DMS153 treated with DMSO at 0.1 percent for 48 hours (cell line): ENCODE results near the gene MMP11.
A peak's percentile ranks its signal among the peaks of the same experiment; 100 is the strongest.
"Not testable (repeated sequence)": the region's sequence is repeated elsewhere in the genome, so short reads cannot be mapped to it uniquely, and the experiment has no call there.

Experiments
- DNase-seq: peaks from one replicate; lab custom pipeline; 2025; ENCODE audit not compliant: unreplicated experiment; lab: John Stamatoyannopoulos, UW

Gene MMP11, protein sequence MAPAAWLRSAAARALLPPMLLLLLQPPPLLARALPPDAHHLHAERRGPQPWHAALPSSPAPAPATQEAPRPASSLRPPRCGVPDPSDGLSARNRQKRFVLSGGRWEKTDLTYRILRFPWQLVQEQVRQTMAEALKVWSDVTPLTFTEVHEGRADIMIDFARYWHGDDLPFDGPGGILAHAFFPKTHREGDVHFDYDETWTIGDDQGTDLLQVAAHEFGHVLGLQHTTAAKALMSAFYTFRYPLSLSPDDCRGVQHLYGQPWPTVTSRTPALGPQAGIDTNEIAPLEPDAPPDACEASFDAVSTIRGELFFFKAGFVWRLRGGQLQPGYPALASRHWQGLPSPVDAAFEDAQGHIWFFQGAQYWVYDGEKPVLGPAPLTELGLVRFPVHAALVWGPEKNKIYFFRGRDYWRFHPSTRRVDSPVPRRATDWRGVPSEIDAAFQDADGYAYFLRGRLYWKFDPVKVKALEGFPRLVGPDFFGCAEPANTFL

DNA sequence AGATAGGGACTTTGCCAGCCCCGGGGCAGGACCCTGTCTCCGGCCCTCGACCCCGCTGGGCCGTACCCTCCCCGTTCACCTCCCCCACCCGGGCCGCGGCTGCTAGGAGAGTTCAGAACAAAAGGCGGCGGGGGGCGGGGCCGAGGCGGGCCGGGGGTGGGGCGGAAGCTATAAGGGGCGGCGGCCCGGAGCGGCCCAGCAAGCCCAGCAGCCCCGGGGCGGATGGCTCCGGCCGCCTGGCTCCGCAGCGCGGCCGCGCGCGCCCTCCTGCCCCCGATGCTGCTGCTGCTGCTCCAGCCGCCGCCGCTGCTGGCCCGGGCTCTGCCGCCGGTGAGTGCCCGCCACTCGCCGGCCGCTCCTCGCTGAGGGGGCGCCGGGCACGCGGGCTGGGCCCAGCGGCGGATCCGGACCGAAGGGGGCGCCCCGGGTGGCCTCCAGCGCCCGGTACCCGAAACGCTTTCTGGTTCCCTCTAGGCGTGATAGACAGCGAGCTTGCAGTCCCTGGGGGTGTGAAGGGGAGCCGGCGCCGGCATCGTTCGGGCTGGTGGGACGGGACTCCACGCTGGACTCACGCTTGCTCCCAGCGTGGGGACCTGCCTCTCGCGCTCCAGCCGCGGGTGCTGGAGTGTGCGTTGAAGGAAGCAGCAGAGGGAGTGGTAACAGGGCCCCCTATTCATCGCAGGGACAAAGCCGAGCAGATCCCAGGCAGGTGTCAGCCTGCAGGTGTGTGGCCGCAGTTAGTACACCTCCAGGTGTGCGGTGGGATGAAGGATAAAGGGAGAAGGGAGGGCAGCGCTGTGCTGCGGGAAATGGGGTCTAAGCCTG is at the start of gene MMP11:
MMP11 (plus strand) TSS at position 201 of the 825 bp plus-strand sequence; CDS start at position 223, 22 bp downstream.
- DNase-seq, result no peak

DNA sequence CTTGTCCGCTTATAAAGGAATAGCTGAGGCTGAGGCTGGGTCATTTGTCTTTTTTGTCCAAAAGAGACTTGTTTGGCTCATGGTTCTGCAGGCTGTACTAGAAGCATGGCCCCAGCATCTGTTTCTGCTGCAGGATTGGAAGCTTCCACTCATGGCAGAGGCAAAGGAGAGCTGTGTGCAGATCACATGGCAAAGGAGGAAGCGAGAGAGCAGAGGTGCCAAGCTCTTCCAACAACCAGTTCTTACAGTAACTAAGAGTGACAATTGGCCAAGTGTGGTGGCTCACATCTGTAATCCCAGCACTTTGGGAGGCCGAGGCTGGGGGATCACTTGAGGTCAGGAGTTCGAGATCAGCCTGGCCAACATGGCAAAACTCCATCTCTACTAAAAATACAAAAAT is 44.5 kb upstream of the MMP11 start:
- not testable (repeated sequence) for DNase-seq

DNA sequence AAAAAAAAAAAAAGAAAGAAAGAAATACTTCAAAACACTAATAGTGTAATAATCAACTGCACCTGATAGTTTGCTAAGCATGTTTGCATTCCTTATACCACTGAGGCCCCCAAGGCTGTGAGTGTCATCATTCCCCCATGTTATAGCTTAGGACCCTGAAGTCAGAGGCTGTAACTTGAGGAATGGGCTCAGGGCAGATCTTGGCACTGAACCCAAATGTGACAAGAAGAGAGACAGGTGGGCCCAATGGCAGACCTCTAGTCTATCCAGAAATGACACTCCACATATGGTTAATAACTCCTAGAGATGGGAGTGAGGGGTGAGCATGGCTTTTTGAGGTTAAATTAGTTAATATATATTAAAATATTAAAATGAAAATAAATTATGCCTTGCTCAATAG is 35.0 kb upstream of the MMP11 start:
- DNase-seq, result no peak

DNA sequence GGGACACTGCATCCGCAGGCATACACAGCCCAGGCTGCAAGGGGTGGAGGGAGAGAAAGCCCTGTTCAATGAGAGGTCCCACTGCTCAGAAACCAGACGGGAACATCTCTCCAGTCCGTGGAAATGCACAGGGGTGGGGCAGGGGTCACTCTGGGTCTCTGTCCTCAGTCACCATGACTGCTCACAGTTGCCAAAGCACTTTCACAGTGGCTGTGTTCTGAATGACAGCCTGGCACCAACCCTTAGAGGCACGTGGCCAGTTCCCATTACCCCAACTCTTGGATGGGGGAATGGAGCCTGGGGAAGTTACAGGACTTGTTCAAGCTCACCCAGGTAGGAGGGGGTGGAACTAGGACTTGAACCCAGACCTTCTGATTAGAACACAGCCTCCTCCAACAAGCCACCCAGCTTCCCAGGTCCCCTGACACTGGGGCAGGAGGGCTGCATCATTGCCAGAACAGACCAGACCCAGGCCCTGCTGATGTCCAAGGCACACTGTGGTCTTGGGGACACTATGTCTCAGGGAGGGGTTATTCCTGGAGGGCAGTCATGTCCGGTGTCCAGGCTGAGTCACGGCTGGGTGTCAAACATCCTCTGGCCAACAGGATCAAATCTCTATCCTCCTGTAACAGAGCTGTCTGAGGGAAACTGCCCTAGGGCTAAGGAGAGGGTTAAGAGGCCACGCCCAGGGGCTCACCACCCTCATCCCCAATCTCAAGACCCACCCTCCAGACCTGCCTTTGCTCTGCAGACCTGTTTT is 30.0 kb upstream of the MMP11 start:
- no peak for DNase-seq

DNA sequence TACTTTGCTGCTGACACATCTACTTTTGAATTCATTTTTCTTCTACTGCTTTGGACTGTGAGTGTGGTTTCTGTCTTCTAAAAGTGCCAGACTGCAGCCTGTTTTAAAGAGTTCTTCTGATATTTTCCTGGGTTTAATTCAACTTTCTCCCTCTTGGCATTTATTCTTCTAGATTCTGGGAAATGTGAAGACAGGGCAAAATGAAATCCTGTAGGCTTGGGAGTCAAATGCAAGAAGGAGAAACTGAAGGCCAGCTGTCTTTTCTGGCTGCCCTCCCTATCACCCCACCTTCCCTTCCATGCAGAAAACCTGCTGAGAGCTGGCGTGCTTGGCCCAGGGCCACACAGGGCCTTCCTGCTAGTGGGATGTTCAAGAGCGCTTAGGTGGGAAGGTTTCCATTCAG is 29.3 kb upstream of the MMP11 start:
- DNase-seq, result no peak

DNA sequence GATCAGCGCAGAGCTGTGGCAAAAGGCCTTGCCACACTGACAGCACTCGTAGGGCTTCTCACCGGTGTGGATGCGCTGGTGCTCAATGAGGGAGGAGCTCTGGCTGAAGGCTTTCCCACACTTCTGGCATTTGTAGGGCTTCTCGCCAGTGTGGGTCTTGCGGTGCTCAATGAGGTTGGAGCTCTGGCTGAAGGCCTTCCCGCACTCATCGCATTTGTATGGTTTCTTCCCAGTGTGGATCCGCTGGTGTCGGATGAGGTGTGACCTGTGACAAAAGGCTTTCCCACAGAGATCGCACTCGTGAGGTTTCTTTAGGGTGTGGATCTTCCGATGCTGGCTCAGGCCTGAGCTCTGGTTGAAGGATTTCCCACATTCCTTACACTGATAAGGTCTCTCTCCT is 28.6 kb upstream of the MMP11 start:
- DNase-seq, result no peak

DNA sequence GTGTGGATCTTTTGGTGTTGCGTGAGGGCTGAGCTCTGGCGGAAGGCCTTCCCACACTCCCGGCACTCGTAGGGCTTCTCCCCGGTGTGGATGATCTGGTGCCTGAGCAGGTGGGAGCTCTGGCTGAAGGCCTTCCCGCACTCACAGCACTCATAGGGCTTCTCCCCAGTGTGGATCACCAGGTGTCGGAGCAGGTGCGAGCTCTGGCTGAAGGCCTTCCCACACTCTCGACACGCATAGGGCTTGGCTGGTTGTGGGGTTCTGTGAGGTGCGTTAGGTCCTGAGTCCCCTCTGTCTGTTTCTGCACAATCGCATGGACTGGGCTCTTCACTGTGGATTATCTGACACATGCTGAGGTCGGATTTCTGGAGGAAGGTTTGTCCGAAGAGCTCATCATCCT is 28.2 kb upstream of the MMP11 start:
- DNase-seq, result no peak

DNA sequence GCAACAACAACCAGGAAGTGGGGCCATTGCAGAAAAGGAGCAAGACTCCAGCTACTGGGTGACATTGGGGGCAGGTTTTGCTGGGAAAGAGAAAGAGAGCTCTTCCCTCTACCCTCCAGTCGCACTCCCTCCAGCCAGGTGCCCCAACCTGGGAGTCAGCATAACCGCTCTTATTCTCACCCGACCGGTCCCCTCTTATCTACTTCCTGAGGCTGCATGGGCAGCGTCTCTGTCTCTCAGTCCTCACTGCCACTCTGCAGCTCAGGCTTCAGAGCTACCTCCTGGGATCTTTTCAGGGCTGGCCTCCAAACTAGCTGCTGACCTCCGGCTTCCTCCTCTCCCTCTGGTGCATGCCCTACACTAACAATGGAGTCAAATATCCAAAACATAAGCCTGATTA is 26.9 kb upstream of the MMP11 start:
- DNase-seq, result no peak

DNA sequence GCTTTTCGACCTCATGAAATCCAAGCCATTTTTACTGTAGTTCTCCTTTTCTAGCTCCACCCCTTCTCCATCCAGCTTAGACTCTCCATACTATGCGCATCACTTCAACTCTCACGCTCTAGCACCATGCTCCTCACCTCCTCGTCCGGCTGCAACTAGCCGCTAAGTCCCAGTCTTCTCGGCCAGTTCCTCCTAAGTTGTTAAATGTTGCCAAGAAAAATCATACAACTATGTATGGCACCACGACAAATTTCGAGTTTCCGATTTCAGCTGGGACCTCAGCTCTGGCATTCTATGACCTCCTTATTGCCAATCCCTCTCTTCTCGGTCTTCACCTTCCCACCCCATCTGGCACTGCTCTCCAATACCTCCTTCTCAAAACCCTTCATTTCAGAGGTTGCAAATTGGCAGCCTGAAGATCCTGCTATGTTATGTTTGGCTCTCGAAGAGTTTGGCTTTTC is 22.8 kb upstream of the MMP11 start:
- DNase-seq, result no peak

DNA sequence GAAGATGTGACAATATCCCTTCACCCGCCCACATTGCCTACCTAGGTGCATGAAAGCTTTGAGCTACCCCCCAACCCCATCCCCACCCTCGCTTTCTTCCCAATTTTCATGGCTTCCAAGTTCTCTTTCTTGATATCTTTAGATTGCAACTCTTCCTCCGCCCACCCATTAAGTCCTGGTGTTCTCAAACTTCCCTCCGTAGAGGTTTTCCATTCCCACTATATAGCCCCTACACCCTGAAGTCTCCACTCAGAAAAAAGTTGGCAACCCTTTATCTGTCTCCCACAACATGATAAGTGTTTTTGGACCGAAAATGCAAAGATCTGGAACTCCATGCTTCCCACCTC is 22.3 kb upstream of the MMP11 start:
- DNase-seq, result no peak

DNA sequence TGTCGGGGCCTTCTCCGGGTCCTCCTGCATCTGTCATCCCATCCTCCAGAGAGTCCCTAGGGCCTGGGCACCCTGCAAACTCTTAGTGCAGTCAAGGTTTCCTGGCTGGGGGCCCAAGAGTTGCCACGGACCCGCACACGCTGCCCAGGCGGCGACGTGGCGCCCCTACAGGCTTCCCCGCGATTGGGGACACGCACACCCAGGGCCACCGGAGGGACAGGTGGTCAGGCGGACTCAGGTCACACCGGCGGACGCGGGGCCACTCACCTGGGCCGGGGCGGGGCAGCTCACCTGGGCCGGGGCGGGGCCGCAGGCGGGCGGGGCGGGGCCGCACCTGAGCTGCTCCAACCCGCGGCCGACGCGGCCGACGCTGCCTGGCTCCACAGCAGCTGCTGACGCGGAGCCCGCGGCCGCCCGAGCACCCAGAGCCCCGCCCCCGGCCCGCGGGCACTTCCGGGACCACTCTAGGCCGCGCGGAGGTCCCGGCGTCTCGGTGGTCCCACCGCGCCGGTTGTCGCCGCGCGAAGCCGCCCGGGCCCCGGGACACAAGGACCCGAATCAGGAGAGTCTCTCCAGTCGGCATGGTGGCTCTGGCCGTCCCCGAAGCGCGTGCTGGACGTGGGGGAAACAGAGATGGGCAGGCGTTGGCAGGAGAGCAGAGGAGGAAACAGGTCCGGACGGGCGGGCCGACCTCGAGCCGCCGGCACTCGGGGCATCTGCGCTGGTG is 21.8 kb upstream of the MMP11 start, which contains the start of gene ZNF70:
ZNF70 (minus strand) TSS at position 399 of the 727 bp plus-strand sequence. CDS start 5,972 bp downstream, outside the sequence.
- DNase-seq, result peak; percentile 68

DNA sequence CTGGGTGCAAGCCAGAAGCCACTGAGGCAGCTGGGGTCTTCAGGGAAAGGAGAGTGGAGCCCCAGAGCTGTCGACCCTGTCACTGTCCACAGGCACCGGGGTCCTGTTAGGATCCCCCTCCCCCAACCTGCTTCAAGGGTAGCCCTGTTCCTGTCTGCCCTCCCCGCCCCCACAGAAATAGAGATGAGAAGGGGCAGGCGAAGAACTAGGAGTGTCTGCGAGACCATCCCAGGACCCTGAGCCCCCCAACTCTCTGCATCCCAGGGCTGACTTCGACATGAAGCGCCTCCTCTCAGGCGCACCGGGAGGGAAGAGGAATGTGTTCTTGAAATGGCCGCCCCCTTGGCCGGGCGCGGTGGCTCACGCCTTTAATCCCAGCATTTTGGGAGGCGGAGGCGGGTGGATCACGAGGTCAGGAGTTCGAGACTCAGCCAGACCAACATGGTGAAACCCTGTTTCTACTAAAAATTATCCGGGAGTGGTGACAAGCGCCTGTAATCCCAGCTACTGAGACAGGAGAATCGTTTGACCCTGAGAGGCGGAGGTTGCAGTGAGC is 21.1 kb upstream of the MMP11 start:
- DNase-seq, result no peak

DNA sequence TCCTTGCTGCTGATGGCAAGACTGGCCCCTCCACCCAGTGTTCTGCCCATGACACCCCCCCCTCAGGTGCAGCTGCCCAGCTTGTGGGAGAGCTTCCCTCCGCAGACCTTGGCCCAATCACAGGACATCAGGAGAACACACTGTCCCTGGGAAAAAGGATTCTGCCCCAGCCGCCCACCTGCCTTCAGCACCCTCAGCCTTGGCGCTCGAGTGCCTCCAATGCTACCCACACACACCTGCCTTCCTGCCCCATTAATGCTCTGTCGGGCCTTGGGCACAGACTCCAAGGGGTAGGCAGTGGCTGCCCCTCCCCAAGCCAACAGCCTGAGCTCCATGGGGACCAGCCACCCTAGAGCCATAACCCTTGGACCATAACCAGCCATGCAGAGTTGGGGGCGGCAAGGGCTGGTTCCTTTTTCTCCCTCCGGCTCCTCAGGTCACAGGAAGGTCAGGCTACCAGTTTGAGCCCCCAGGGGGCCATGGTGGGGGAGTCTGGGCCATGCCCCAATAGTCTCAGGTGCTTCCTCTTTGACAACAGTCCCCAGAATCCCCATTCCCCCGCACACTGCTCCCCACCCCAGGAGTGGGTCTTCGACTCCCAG is 20.5 kb upstream of the MMP11 start:
- DNase-seq, result no peak

DNA sequence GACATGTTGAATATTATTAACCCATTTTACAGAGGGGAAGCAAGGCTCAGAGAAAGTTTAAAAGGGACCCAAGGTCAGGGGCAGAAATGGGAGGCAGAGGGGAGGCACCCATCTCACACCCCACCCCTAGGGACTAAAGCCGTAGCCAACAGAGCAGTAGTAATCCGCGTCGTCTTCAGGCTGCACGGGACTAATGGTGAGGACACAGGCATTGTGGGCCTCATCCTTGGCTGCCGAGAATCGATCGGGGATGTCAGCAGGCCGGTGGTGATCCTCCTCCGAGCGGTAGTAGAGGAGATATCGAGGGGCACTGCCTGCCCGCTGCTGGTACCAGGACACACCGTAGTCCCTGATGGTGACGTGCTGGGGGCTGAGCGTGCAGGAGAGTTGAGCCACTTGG is 19.9 kb upstream of the MMP11 start:
- no peak for DNase-seq

DNA sequence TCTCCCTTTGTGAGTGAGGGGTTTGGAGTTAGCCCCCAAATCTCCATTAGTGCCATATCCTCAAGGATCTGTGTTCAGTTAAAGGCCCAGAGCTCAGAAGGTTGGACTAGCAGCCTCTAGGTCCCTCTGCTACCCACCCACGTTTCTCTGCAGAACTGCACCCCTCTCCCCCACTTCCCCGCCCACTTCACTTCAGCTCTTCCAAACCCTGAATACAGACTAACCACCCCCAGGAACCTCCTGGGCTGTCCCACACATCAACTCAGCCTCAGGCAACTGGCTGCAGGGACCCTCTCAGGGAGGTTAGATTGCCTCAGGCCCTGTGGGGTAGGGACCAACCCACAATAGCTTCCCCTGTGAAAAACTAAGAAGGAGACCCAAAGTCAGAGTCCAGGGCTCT is 19.3 kb upstream of the MMP11 start:
- no peak for DNase-seq

DNA sequence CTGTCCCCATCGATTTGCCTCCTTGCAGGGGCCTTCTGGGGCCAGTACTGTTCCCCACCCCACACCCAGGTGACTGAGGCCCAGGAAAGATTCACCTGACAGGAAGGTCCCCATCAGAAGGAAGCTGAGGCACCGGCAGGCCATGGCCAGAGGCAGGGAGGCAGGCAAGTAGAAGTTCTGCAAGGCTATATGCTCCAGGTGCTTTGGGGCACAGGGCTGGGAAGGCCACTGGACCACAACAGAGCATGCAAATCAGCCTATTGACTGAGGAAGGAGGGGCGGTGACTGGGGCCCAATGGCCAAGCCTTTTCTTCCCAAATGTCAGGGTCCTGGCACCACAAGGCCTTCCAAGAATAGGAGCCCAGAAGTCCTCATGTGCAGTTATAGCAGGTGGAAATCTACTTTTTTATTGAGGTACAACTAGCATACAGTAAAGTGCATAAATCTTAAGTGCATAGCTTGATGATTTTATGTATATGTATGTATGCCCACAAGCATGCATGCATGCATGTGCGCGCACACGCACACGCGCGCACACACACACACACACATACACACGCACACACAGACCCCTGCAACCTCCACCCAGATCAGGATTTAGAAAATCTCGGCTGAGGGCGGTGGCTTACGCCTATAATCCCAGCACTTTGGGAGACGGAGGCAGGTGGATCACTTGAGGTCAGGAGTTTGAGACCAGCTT is 18.3 kb upstream of the MMP11 start, which contains the start of gene VPREB3:
VPREB3 (minus strand) TSS at position 206 of the 700 bp plus-strand sequence; CDS start at position 144, 62 bp downstream.
- DNase-seq, result no peak

DNA sequence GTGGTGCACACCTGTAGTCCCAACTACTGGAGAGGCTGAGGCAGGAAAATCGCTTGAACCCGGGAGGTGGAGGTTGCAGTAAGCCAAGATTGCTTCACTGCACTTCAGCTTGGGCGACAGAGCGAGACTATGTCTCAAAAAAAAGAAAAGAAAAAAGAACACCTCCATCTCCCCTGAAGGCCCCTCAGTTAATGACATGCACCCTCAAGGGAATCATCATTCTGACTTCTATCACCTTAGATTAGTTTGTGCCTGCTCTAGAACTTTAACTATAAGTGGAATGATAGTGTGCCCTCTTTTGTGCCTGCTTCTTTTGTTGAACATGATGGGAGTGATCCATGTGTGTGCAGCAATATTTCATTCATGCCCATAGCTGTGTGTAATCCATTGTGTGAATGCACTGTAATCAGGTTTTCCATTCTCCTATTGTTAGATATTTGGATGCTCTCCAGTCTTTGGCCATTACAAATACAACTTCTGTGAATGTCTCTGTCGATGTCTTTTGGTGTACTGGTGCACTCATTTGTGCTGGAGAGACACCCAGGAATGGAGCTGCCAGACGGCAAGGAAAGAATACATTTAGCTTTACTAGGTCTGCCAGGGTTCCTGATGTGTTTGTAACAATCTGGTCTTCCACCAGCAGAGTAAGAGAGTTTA is 17.5 kb upstream of the MMP11 start:
- DNase-seq, result no peak

DNA sequence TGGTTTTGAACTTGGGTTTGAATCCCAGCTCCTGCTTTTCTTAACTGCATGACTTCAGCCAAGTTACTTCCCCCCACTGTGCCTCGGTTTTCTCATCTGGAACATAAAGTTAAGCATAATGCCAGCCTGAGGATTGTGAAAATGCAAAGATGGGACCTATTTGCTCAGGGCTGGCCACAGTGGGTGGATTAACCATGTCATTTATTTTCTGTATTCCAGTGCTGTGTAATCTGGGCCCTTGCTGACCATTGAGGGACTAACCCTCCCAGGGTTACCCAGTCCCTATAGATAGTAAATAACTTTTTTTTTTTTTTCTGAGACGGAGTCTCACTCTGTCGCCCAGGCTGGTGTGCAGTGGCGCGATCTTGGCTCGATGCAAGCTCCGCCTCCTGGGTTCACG is 16.9 kb upstream of the MMP11 start:
- no peak for DNase-seq

DNA sequence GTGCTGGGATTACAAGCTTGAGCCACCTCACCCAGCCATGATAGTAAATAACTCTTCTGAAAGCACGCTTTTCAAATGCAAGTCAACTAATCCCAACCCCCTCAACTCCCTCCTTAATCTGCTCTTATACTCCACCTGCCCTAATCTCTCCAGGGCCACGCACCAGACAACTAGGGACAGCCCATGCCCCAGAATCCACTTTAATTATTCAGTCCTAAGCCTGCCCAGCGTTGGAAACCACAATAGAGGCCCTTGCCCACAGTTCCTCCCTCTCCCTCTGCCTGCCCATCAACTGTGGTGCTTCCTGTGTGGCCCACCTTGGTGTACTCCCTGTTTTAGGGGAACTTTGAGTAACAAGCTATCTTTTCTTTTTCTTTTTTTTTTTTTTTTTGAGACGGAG is 15.8 kb upstream of the MMP11 start:
- DNase-seq, result no peak
